SK-N-SH treated with all-trans-retinoic acid at 6 μM for 48 hours (cell line): ENCODE data around the gene NTM.

ENCODE experiments used
- ATAC-seq: fragments of 200-7000 bp; cut with Tn5 transposase; 3 replicates; pipeline ENCODE4 v1.9.1; 2020; ENCODE audit warnings: mild to moderate bottlenecking, moderate library complexity
- ARNTL ChIP-seq: fragments of 450-650 bp; formaldehyde crosslinking; IDR thresholded peaks from 2 replicates; pipeline ENCODE4 v1.5.0; 2020; ENCODE audit warnings: low read depth, mild to moderate bottlenecking, moderate library complexity, borderline replicate concordance
- BACH2 ChIP-seq: fragments of 250-450 bp; sonication (Bioruptor Pico); IDR thresholded peaks from 2 replicates; pipeline ENCODE4 v1.9.0; 2021; ENCODE audit warnings: mild to moderate bottlenecking, borderline replicate concordance
- CREB5 ChIP-seq: fragments of 250-450 bp; sonication (Bioruptor Pico); IDR thresholded peaks from 2 replicates; pipeline ENCODE4 v1.5.1; 2020; ENCODE audit warnings: low read depth, mild to moderate bottlenecking, moderate library complexity
- CSDC2 ChIP-seq: fragments of 250-450 bp; sonication (Bioruptor Pico); IDR thresholded peaks from 2 replicates; pipeline ENCODE4 v1.5.0; 2020; ENCODE audit warnings: mild to moderate bottlenecking, moderate library complexity
- ESRRG ChIP-seq: fragments of 250-450 bp; sonication (Bioruptor Pico); IDR thresholded peaks from 2 replicates; pipeline ENCODE4 v1.6.1; 2021; ENCODE audit warnings: mild to moderate bottlenecking
- ISL1 ChIP-seq: fragments of 250-450 bp; sonication (Bioruptor Pico); IDR thresholded peaks from 2 replicates; pipeline ENCODE4 v2.1.2; 2022; ENCODE audit warnings: mild to moderate bottlenecking, moderate library complexity
- OSR1 ChIP-seq: fragments of 250-450 bp; sonication (Bioruptor Pico); IDR thresholded peaks from 2 replicates; pipeline ENCODE4 v1.8.0; 2022; ENCODE audit warnings: moderate library complexity, mild to moderate bottlenecking, inconsistent platforms
- PATZ1 ChIP-seq: fragments of 250-450 bp; sonication (Bioruptor Pico); IDR thresholded peaks from 2 replicates; pipeline ENCODE4 v1.8.0; 2020; ENCODE audit warnings: mild to moderate bottlenecking, moderate library complexity, borderline replicate concordance
- POU6F1 ChIP-seq: fragments of 250-450 bp; sonication (Bioruptor Pico); IDR thresholded peaks from 2 replicates; pipeline ENCODE4 v1.8.0; 2021; ENCODE audit warnings: low read depth, mild to moderate bottlenecking, moderate library complexity, borderline replicate concordance
- PPARA ChIP-seq: fragments of 250-450 bp; sonication (Bioruptor Pico); IDR thresholded peaks from 2 replicates; pipeline ENCODE4 v1.5.0; 2020; ENCODE audit warnings: mild to moderate bottlenecking, borderline replicate concordance
- RARB ChIP-seq: fragments of 250-450 bp; sonication (Bioruptor Pico); IDR thresholded peaks from 2 replicates; pipeline ENCODE4 v1.8.0; 2021; ENCODE audit warnings: mild to moderate bottlenecking, moderate library complexity
- SNAI2 ChIP-seq: fragments of 250-450 bp; sonication (Bioruptor Pico); IDR thresholded peaks from 2 replicates; pipeline ENCODE4 v1.5.0; 2020; ENCODE audit warnings: mild to moderate bottlenecking, moderate library complexity
- TCF4 ChIP-seq: fragments of 250-450 bp; sonication (Bioruptor Pico); IDR thresholded peaks from 2 replicates; pipeline ENCODE4 v1.8.0; 2021; ENCODE audit warnings: mild to moderate bottlenecking, moderate library complexity, borderline replicate concordance
- TOX ChIP-seq: fragments of 250-450 bp; sonication (Bioruptor Pico); IDR thresholded peaks from 2 replicates; pipeline ENCODE4 v1.8.0; 2021; ENCODE audit warnings: mild to moderate bottlenecking, moderate library complexity, borderline replicate concordance
- ZC3H10 ChIP-seq: fragments of 250-450 bp; sonication (Bioruptor Pico); IDR thresholded peaks from 2 replicates; pipeline ENCODE4 v1.5.1; 2021; ENCODE audit warnings: mild to moderate bottlenecking, moderate library complexity
- ZFP3 ChIP-seq: fragments of 250-450 bp; sonication (Bioruptor Pico); IDR thresholded peaks from 2 replicates; pipeline ENCODE4 v1.5.0; 2020; ENCODE audit warnings: mild to moderate bottlenecking, moderate library complexity
- ZFP30 ChIP-seq: fragments of 450-650 bp; formaldehyde crosslinking; IDR thresholded peaks from 2 replicates; pipeline ENCODE4 v1.5.0; 2022; ENCODE audit warnings: mild to moderate bottlenecking, moderate library complexity
- ZNF565 ChIP-seq: fragments of 450-650 bp; formaldehyde crosslinking; conservative IDR thresholded peaks from 2 replicates; pipeline ENCODE4 v1.5.0; 2020; ENCODE audit warnings: low read depth, mild to moderate bottlenecking, moderate library complexity
- ZNF70 ChIP-seq: fragments of 450-650 bp; formaldehyde crosslinking; IDR thresholded peaks from 2 replicates; pipeline ENCODE4 v1.5.0; 2020; ENCODE audit warnings: mild to moderate bottlenecking, moderate library complexity
- ZNF8 ChIP-seq: fragments of 450-650 bp; formaldehyde crosslinking; IDR thresholded peaks from 2 replicates; pipeline ENCODE4 v1.5.0; 2020; ENCODE audit warnings: mild to moderate bottlenecking, moderate library complexity

NTM gene

DNA sequence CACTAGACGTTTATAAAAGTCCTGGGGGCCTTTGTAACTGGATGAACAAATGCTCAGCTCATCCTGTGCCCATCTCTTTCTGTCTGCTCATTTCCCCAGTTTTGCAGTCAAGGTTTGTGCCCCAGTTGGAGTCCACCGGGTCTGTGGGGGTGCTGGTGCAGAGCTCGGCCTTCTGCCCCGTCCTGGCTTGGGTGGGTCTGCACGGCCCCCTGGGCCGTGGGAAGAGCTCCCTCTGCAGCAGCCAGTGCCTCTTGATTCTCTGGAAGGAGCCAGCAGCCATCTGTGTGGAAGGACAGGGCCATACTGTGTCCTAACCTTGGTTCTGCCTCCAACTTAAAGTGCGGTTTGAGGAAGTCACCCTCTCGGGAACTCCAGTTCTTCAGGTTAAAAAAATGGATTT is 140.2 kb downstream of the NTM start (continued):
- no peak for TF ChIP-seq PATZ1 (CRISPR knock-in tag)
- TF ChIP-seq BACH2 (CRISPR knock-in tag), result no peak
- no peak for TF ChIP-seq ZNF70 (CRISPR knock-in tag)

DNA sequence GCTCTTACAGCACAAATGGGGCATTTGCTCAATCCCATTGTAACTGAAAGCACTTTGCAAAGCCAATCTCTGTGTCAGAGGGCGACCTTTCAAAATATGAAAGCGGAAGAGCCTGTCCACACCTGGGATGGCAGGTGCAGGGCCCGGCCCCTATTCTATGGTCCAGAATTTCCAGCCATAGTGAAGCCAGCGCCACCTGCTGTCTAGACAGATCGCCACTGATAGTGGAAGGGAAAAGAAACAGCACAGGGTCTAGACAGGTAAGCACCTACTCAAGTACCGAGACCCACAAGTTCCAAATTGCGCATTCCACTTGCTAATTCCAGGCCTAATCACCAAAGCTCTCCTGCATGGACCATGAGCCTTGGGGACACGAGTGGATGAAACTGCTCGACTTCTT is 141.4 kb downstream of the NTM start:
- TF ChIP-seq ZFP3 (CRISPR knock-in tag), result no peak
- TF ChIP-seq ZNF565 (CRISPR knock-in tag), result no peak
- TF ChIP-seq TOX (CRISPR knock-in tag), result no peak
- no peak for TF ChIP-seq ZNF8 (CRISPR knock-in tag)
- TF ChIP-seq PATZ1 (CRISPR knock-in tag), result no peak
- no peak for TF ChIP-seq PPARA
- no peak for ATAC-seq

- TF ChIP-seq ISL1 (CRISPR knock-in tag) (no peak), POU6F1 (CRISPR knock-in tag) (no peak), ARNTL (CRISPR knock-in tag) (no peak), RARB (CRISPR knock-in tag) (no peak)
- no peak for ATAC-seq
Measured at GRCh38 chr11:131512228-131512627, 141.8 kb downstream of the NTM start.

DNA sequence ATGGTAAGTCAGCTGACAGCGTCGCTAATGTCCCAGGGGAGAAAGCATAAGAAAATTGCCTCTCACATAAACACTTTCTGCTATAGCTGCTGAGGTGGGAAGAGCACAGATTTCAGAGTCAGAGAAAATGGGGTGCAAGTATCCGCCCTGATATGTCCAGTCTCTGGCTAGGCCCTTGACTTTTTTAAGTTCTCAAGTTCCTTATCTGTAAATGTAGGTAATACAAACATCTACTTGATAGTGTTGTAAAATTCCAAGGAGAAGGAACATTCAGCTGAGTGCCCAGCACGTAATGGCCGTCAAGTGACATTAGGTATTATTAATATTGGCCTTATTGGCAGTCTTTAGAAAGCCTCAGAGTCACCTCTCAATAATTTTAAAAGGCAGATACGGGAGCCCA is 143.6 kb downstream of the NTM start:
- ATAC-seq, result no peak
- TF ChIP-seq BACH2 (CRISPR knock-in tag), result no peak
- no peak for TF ChIP-seq ZC3H10 (CRISPR knock-in tag)
- no peak for TF ChIP-seq OSR1 (CRISPR knock-in tag)
- TF ChIP-seq SNAI2 (CRISPR knock-in tag), result no peak
- TF ChIP-seq CREB5 (CRISPR knock-in tag), result no peak
- TF ChIP-seq PPARA, result no peak
- TF ChIP-seq ESRRG (CRISPR knock-in tag), result no peak
- no peak for TF ChIP-seq ZNF8 (CRISPR knock-in tag)
- TF ChIP-seq ZFP30 (CRISPR knock-in tag), result no peak
- TF ChIP-seq ZNF70 (CRISPR knock-in tag), result no peak
- no peak for TF ChIP-seq CSDC2 (CRISPR knock-in tag)
- no peak for TF ChIP-seq PATZ1 (CRISPR knock-in tag)
- no peak for TF ChIP-seq ARNTL (CRISPR knock-in tag)
- TF ChIP-seq TCF4 (CRISPR knock-in tag), result no peak
- TF ChIP-seq TOX (CRISPR knock-in tag), result no peak
- no peak for TF ChIP-seq ISL1 (CRISPR knock-in tag)
- TF ChIP-seq, all 23 proteins: peak for 0
